HG03039 (cell line): ENCODE data around the gene CRABP2.

Experiments used
- ATAC-seq: cut with Tn5 transposase; IDR thresholded peaks from one replicate; pipeline ENCODE4 v1.9.1; 2021; ENCODE audit warnings: mild to moderate bottlenecking, moderate library complexity; ENCODE audit not compliant: unreplicated experiment

CRABP2 gene

DNA sequence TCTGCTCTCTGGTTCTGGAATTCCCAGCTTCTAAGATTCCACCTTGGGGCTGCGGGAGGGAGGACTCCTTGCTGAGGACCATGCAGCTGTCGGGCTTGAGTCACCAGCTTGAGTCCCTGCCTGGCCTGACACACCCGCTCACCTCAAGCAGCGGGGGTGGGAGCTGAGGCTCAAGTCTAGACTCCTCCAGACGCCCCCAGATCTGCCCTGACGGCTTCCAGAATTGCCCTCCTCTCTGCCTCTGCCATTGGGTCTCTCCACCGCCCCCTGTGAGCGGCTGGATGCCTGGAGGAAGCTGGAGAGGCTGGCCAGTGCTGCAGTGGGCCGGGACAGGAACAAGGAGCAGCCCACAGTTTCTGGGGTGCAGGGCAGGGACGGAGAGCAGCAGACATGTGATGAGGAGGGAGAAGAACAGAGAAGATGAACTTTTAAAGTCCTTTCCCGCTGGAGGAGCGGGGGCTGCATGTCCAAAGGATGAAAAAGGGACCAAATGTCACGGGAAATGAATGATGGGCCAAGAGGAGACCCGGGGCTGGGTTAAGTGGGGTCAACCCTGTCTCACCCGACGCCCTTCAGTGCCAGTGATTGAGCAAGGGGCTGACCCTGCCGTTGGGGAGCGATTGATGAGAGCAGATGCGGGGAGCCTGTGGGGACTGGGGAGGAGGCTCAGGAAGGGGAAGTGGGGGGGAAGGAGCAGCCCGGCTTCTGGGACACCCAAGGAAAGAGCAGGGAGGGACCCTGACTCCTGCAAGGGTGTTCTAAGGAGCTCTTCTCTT lies 13.5 kb downstream of the CRABP2 start:
- no peak for ATAC-seq

DNA sequence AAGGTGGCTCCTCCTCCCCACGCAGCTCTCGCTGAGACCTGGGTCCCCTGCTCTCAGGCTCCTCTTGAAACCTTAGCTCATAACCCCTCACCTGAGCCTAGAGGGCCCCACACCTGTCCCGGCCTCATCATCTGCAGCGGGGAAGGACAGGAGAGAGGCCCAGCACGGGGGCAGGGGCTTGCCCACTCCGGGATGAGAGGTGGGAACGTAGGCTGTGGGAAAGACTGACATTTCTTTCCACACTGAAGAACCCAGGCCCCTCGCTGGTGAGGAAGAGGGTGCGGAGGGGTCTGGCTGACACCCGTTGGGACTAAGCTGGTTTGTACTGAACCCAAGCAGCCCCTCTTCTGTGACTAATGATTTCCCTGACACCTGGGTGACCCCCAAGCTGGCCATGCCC lies 14.2 kb downstream of the CRABP2 start:
- ATAC-seq, result no peak

DNA sequence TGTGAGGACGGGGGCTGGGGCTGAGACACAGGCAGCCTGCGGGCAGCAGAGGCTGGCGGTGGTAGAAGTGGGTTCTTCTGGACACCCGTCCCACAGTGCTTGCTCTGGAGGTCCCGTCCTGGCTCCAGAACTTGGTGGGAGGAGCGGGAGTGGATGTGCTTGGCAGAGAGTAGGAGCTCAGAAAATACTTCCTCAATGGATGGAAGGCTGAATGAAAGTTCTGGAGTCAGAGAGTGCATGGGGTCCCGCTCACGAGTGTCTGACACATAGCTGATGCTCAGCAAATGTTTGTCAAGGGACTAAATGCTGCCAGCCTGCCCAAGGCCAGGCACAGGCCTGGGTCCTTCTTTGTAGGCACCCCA lies 14.7 kb downstream of the CRABP2 start:
- no peak for ATAC-seq

- no peak for ATAC-seq
Observed at GRCh38 chr1:156689953-156690674, 15.3 kb downstream of the CRABP2 start.

- ATAC-seq, result no peak
Observed at GRCh38 chr1:156689035-156689952, 16.1 kb downstream of the CRABP2 start.

GRCh38 chr1:156684227-156684782 lies 21.1 kb downstream of the CRABP2 start:
- ATAC-seq, result no peak

DNA sequence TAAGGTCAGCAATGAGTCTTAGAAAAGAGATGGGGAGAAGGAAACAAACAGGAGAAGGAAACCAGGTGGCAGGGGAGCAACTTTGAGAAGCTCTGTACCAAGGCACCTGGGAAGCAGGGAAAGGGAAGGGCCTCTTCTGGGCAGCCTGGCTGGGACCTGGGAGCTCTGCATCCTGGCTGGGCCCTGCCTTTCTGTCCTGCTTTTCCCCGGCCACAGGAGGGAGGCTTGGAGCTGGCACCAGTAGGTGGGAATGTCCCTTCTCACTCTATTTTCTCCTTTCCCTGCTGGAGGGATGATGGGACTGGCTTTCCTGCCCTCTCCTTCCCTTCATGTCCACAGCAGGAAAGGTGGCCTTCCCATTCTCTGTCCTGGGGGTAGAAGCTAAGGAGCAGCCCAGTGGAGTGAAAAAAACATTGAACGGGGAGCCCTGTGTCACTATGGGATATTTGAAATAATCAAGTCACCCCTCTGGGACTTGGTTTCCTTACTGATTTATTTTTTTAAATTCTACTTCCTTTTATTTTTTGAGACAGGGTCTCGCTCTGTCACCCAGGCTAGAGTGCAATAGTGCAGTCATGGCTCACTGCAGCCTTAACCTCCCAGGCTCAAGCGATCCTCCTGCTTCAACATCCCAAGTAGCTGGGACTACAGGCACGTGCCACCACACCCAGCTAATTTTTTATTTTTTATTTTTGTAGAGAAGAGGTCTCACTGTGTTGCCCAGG lies 23.1 kb downstream of the CRABP2 start:
- ATAC-seq, result no peak

GRCh38 chr1:156681196-156681960 lies 24.0 kb downstream of the CRABP2 start:
- no peak for ATAC-seq

- no peak for ATAC-seq
Observed at GRCh38 chr1:156680056-156680455, 25.3 kb downstream of the CRABP2 start.

DNA sequence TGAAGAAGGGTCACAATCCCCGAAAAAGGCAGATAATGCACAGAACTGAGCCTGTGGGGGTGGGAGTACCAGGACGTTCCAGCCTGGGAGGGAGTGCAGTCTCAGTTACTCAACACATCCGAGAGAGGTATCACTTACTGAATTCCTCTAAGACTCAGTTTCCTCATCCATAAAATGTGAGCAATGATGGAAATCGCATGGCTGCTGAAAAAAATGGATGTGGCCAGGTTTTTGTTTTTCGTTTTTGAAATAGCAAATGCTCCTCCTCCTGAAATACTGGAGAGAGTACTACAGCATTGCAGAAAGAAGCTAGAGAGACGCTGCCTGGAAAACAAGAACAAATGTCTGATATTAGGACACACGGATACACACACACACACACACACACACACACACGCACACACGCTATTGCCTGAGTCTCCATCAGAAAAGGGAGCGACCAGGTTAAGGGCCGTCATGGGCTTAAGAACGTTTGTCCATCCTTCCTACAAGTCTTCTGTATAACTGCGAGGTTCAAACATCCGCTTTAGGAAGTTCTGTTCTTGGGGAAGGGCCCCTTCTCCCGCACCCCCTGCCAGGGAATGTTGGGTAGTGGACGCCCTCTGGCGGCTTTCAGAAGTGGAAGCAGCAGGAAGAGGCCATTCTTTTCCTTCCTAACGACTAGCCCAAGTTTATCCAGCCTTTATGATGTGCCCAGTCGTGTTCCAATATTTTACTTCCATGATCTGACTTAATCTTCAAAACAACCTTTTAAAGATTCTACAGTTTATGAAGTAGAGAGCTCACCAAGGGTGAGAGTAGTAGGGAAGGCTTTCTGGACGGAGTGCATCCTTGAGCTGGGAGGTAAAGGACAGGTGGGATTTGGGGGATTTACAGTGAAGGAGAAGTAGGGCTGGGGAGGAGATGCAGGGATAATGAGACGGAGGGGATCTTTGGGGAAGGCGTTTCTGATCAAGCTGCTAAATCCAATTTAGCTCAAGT lies 27.5 kb downstream of the CRABP2 start:
- no peak for ATAC-seq

DNA sequence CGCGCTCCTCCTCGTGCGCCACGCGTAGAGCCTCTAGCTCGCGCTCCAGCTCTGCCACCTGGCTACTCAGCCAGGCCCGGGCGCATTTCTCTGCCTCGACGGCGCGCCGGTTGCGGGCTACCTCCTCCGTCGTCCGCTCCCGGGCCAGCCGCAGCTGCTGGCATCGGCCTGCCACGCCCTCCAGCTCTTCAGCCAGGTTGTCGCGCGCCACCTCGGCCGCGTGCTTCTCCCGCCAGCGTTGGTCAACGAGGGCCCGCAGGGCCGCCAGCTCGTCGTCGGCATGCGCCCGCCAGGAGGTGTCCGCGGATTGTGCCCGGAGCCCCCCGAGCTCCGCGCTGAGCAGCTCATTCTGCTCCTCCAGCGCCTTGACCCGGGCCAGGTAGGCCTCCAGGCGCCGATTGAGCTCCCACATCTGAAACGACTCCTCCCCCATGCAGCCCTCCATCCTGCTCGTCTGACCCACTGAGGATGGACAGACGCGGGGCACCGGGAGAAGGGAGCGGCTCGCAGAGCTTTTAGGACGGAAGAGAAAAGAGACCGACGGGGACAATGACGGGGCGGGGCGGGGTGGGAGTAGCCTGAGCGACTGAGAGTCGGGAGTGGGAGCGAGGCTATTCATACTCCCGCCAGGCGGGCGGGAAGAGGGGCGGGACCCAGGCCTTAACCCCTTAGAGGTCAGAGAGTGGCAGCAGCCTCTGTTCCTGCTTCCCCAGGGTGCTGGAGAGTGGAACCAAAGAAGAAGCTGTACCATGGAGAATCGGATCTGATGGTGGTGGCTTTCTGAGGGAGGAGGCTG lies 28.4 kb downstream of the CRABP2 start, which contains the start of gene NES:
TSS of gene NES (minus strand) at position 588 of the 796 bp plus-strand sequence. CDS start at position 445, 143 bp downstream.
- ATAC-seq, result no peak

DNA sequence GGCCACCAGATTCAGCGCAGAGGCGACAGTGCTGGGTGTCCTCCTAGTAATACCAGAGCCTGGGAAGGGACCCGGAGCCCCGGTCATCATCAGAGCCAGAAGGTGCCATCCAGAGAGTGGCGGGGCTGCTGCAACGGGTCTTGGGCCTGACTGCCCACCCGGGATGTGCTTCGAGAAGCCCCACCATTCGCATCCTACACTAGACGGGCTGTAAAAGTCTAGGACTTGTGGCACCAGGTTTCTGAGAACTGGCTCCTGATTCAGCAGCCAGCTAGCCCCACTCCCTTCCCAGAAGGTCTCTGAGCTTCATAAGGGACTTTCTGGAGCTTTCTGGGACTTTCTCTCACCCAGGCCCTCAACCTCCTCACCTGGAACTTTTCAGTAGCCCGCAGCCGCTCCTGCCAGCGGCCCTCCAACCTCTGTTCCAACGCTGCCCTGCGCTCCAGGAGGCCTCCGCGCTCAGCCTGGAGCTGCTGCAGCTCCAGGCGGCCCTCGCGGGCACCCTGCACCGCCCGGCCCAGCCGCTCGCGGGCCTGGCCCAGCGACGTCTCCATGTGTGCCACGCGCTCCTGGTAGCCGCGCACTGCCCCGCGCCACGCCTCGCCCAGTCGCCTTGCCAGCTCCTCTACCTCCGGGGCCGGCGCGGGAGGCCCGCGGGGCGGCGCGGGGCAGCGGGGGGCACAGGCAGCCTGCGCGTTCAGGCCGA lies 29.1 kb downstream of the CRABP2 start:
- no peak for ATAC-seq

GRCh38 chr1:156675210-156676113 lies 29.9 kb downstream of the CRABP2 start:
- no peak for ATAC-seq

- no peak for ATAC-seq
Observed at GRCh38 chr1:156673387-156674121, 31.8 kb downstream of the CRABP2 start.

- ATAC-seq, result no peak
Observed at GRCh38 chr1:156671804-156672203, 33.6 kb downstream of the CRABP2 start.
